ENCODE measurements around the gene DGKA.

DNA sequence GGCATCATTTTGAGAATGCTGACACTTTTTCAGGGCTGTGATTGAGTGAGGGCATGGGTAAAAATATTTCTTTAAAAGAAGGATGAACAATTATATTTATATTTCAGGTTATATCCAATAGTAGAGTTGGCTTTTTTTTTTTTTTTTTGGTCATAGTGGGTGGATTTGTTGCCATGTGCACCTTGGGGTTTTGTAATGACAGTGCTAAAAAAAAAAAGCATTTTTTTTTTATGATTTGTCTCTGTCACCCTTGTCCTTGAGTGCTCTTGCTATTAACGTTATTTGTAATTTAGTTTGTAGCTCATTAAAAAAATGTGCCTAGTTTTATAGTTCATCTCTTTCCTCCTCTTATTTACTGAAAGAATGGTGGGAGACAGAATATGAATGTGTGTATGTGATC is 41.5 kb downstream of the DGKA start:
- TF ChIP-seq, protein P1, sequence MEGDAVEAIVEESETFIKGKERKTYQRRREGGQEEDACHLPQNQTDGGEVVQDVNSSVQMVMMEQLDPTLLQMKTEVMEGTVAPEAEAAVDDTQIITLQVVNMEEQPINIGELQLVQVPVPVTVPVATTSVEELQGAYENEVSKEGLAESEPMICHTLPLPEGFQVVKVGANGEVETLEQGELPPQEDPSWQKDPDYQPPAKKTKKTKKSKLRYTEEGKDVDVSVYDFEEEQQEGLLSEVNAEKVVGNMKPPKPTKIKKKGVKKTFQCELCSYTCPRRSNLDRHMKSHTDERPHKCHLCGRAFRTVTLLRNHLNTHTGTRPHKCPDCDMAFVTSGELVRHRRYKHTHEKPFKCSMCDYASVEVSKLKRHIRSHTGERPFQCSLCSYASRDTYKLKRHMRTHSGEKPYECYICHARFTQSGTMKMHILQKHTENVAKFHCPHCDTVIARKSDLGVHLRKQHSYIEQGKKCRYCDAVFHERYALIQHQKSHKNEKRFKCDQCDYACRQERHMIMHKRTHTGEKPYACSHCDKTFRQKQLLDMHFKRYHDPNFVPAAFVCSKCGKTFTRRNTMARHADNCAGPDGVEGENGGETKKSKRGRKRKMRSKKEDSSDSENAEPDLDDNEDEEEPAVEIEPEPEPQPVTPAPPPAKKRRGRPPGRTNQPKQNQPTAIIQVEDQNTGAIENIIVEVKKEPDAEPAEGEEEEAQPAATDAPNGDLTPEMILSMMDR (IDR thresholded peaks at IDR 0.05 in 2 of 3, conservative IDR thresholded peaks at IDR 0.05 in 1 of 3; ENCODE audit: borderline replicate concordance in 1 of 3, insufficient read depth in 1 of 3, low read depth in 2 of 3, low read length in 2 of 3) = no peak
- TF ChIP-seq POLR2A (IDR thresholded peaks at IDR 0.05; ENCODE audit: borderline replicate concordance, extremely low read depth, insufficient read depth, insufficient read length) = no peak
